ENCODE measurements around the gene PCID2. TPM values are rescaled to one million over a fixed set of nuclear protein-coding genes. Genes with fewer than 3 reads are reported as not detected.

The PCID2 gene
- total RNA-seq, 6 donors from 2014 or later, result 30.7 to 62.5 (median 37.1) TPM

- 0 to 1% methylated on average over 15 to 27 of the region's 44 CpGs for WGBS, 2 donors
Observed at GRCh38 chr13:113207890-113208420, 514 bp downstream of the PCID2 start.

GRCh38 chr13:113207460-113207859 lies 1.0 kb downstream of the PCID2 start:
- TF ChIP-seq EP300 (IDR thresholded peaks at IDR 0.05) (no peak), POLR2AphosphoS5 (IDR thresholded peaks at IDR 0.05) (no peak), POLR2A (IDR thresholded peaks at IDR 0.05) (no peak), CTCF (IDR thresholded peaks at IDR 0.05) (no peak)
- WGBS, 2 donors, result 41 to 46% methylated on average over 3 of the region's 3 CpGs
- H3K9me3 ChIP-seq, result no peaks in the 10 kb centered on the region
- H3K4me1 ChIP-seq, result peaks cover 22 to 59% (median 31%) of the 10 kb centered on the region in 4 donors
- peak overlapping the region in 3 of 4 donors; percentile 97 to 99 (median 98) for H3K27ac ChIP-seq
- H3K4me3 ChIP-seq, result peak overlapping the region; percentile 82 to 97 (median 90)
- ATAC-seq (ENCODE audit: low FRiP score in 2 of 2) (no peak), DNase-seq (no peak)
- H3K27me3 ChIP-seq, result no peaks in the 10 kb centered on the region
- H3K36me3 ChIP-seq, result peaks cover 0 to 11% (median 4%) of the 10 kb centered on the region in 4 donors

More at GRCh38 chr13:113207890-113208420, 514 bp downstream of the PCID2 start:
- H3K4me1 ChIP-seq, result peaks cover 22 to 58% (median 33%) of the 10 kb centered on the region in 4 donors
- H3K27ac ChIP-seq, result peak overlapping the region; percentile 96 to 99 (median 98)
- DNase-seq, result peak in 1 of 2 donors; percentile 40
- H3K4me3 ChIP-seq, result peak overlapping the region; percentile 82 to 97 (median 90)
- no peaks in the 10 kb centered on the region for H3K27me3 ChIP-seq
- H3K36me3 ChIP-seq, result peaks cover 0 to 11% (median 4%) of the 10 kb centered on the region in 4 donors
- peak; percentile 44 to 62 for ATAC-seq (ENCODE audit: low FRiP score in 2 of 2)
- no peaks in the 10 kb centered on the region for H3K9me3 ChIP-seq
- TF ChIP-seq CTCF (IDR thresholded peaks at IDR 0.05) (peak in 1 of 6 experiments; percentile 15), POLR2AphosphoS5 (IDR thresholded peaks at IDR 0.05) (no peak), POLR2A (IDR thresholded peaks at IDR 0.05) (no peak), EP300 (IDR thresholded peaks at IDR 0.05) (no peak)

GRCh38 chr13:113205428-113205931 lies 3.0 kb downstream of the PCID2 start:
- Histone ChIP-seq H3K9me3 (no peaks in the 10 kb centered on the region), H3K4me1 (peaks cover 13 to 49% (median 21%) of the 10 kb centered on the region in 4 donors), H3K4me3 (no peak overlapping the region), H3K27ac (no peak overlapping the region), H3K36me3 (peaks cover 0 to 9% (median 2%) of the 10 kb centered on the region in 4 donors), H3K27me3 (no peaks in the 10 kb centered on the region)
- TF ChIP-seq POLR2AphosphoS5 (IDR thresholded peaks at IDR 0.05) (no peak), POLR2A (IDR thresholded peaks at IDR 0.05) (no peak), EP300 (IDR thresholded peaks at IDR 0.05) (no peak), CTCF (IDR thresholded peaks at IDR 0.05) (no peak)
- no peak for DNase-seq
- WGBS, 2 donors, result 69 to 79% methylated on average over 5 of the region's 5 CpGs
- ATAC-seq (ENCODE audit: low FRiP score in 2 of 2), result no peak

GRCh38 chr13:113204378-113204734 lies 4.1 kb downstream of the PCID2 start:
- Histone ChIP-seq H3K36me3 (peaks cover 0 to 19% (median 9%) of the 10 kb centered on the region in 4 donors), H3K9me3 (no peaks in the 10 kb centered on the region), H3K27ac (no peak overlapping the region), H3K4me3 (no peak overlapping the region), H3K27me3 (no peaks in the 10 kb centered on the region), H3K4me1 (peaks cover 11 to 42% (median 20%) of the 10 kb centered on the region in 4 donors)
- 91% methylated on average over 5 of the region's 5 CpGs; no CpG with 5 or more reads in 1 of the 2 donors for WGBS, 2 donors
- no peak for DNase-seq
- ATAC-seq (ENCODE audit: low FRiP score in 2 of 2), result no peak
- TF ChIP-seq CTCF (IDR thresholded peaks at IDR 0.05) (no peak), POLR2AphosphoS5 (IDR thresholded peaks at IDR 0.05) (no peak), POLR2A (IDR thresholded peaks at IDR 0.05) (no peak), EP300 (IDR thresholded peaks at IDR 0.05) (no peak)
